H1 (cell line): ENCODE results near the gene GOLGA7B.

Source experiments
- ATF3 ChIP-seq: IDR thresholded peaks from 2 replicates; pipeline ENCODE4 v1.6.1; 2011; ENCODE audit warnings: low read depth, mild to moderate bottlenecking, low read length; ENCODE audit not compliant: insufficient read depth
- BRCA1 ChIP-seq: IDR thresholded peaks from 2 replicates; pipeline ENCODE4 v1.6.1; 2012; ENCODE audit warnings: low read depth, low read length, improper control_type of control experiment
- CEBPB ChIP-seq: IDR thresholded peaks from 2 replicates; pipeline ENCODE4 v1.6.1; 2012; ENCODE audit warnings: low read depth, low read length
- CREB1 ChIP-seq: IDR thresholded peaks from 2 replicates; pipeline ENCODE4 v1.6.1; 2012; ENCODE audit warnings: inconsistent platforms
- CTCF ChIP-seq, 3 experiments: IDR thresholded peaks; 1 replicate in 2 of 3; 2 replicates in 1 of 3; pipeline versions ENCODE4 v1.5.1 to v1.6.1; 2011; ENCODE audit warnings: low read length in 3 of 3, mild to moderate bottlenecking in 3 of 3, inconsistent platforms in 2 of 3, low read depth in 1 of 3, moderate library complexity in 1 of 3; ENCODE audit not compliant: insufficient read depth in 1 of 3; ENCODE audit errors: control extremely low read depth in 1 of 3
- EP300 ChIP-seq, 2 experiments: IDR thresholded peaks; 1 replicate in 1 of 2; 2 replicates in 1 of 2; pipeline ENCODE4 v1.6.1; 2011 to 2012; ENCODE audit warnings: low read depth in 2 of 2, low read length in 2 of 2, mild to moderate bottlenecking in 2 of 2, borderline replicate concordance in 1 of 2, inconsistent platforms in 1 of 2, moderate library complexity in 1 of 2
- GABPA ChIP-seq: IDR thresholded peaks from 2 replicates; pipeline ENCODE4 v1.6.1; 2011; ENCODE audit warnings: mild to moderate bottlenecking, low read length, moderate library complexity, borderline replicate concordance; ENCODE audit not compliant: insufficient read depth
- HDAC2 ChIP-seq, 2 experiments: fragments of 300-600 bp in 1 of 2; sonication (generic) in 1 of 2; IDR thresholded peaks; 2 replicates each; pipeline ENCODE4 v1.6.1; 2011 to 2012; ENCODE audit warnings: low read depth in 2 of 2, low read length in 2 of 2, mild to moderate bottlenecking in 2 of 2, moderate library complexity in 2 of 2, borderline replicate concordance in 1 of 2, inconsistent platforms in 1 of 2
- JUND ChIP-seq: IDR thresholded peaks from 2 replicates; pipeline ENCODE4 v1.6.1; 2011; ENCODE audit warnings: mild to moderate bottlenecking, improper control_type of control experiment, low read length
- MAX ChIP-seq: IDR thresholded peaks from 2 replicates; pipeline ENCODE4 v1.6.1; 2012; ENCODE audit warnings: inconsistent platforms
- POLR2A ChIP-seq, 2 experiments: IDR thresholded peaks; 1 replicate in 1 of 2; 2 replicates in 1 of 2; pipeline ENCODE4 v1.6.1; 2011; ENCODE audit warnings: low read depth in 2 of 2, low read length in 2 of 2, mild to moderate bottlenecking in 2 of 2; ENCODE audit errors: control extremely low read depth in 1 of 2
- SP1 ChIP-seq: IDR thresholded peaks from 2 replicates; pipeline ENCODE4 v1.6.1; 2011; ENCODE audit warnings: low read depth, low read length
- USF2 ChIP-seq: IDR thresholded peaks from 2 replicates; pipeline ENCODE4 v1.6.1; 2011; ENCODE audit warnings: low read length, improper control_type of control experiment

GRCh38 chr10:97869091-97870042 lies 19.7 kb downstream of the GOLGA7B start:
- TF ChIP-seq BRCA1 (no peak), CREB1 (0 out of 2 replicates have a peak, but pooled peaks have one; percentile 19), EP300 (IDR thresholded peaks at IDR 0.05; ENCODE audit: borderline replicate concordance in 1 of 2, low read depth in 2 of 2, low read length in 2 of 2) (no peak), POLR2A (IDR thresholded peaks at IDR 0.05; ENCODE audit: control extremely low read depth in 1 of 2, low read depth in 2 of 2, low read length in 2 of 2) (no peak), JUND (no peak), MAX (peak; percentile 80), SP1 (no peak), CTCF (IDR thresholded peaks at IDR 0.05; ENCODE audit: control extremely low read depth in 1 of 3, insufficient read depth in 1 of 3, low read depth in 1 of 3, low read length in 3 of 3) (peak; percentile 61 to 94 (median 79)), ATF3 (no peak), GABPA (peak; percentile 69; the same call in 1 of the 2 replicates), CEBPB (no peak), USF2 (no peak), HDAC2 (IDR thresholded peaks at IDR 0.05; ENCODE audit: borderline replicate concordance in 1 of 2, low read depth in 2 of 2, low read length in 2 of 2) (no peak)
